ENCODE data around the gene HYLS1.

Gene HYLS1

GRCh38 chr11:125886997-125887372 is 483 bp upstream of the HYLS1 start:
- TF ChIP-seq PKNOX1 (IDR thresholded peaks at IDR 0.05) (no peak), ZNF384 (IDR thresholded peaks at IDR 0.05) (no peak), L3MBTL2 (conservative IDR thresholded peaks at IDR 0.05) (no peak), CTBP1 (IDR thresholded peaks at IDR 0.05; ENCODE audit: borderline replicate concordance) (no peak), ELF4 (IDR thresholded peaks at IDR 0.05) (no peak), FOXA1 (IDR thresholded peaks at IDR 0.05) (no peak), FOXM1 (IDR thresholded peaks at IDR 0.05; ENCODE audit: borderline replicate concordance) (no peak), FOXK2 (IDR thresholded peaks at IDR 0.05) (no peak), SP1 (IDR thresholded peaks at IDR 0.05) (no peak), NFRKB (IDR thresholded peaks at IDR 0.05) (no peak), HDGF (IDR thresholded peaks at IDR 0.05; ENCODE audit: borderline replicate concordance) (no peak)
- ChIA-PET CTCF (interaction anchor here (1.2 kb wide), 1 partner anchor 12 kb away, joined by 3 read pairs; no protein-coding TSS in a partner anchor), POLR2A (interaction anchor here (0.8 to 2.1 kb wide), 8 partner anchors 8 to 959 kb away, joined by 3 to 28 read pairs (median 4); partner anchors contain the start of gene PUS3)
- DNase-seq (ENCODE audit: extremely low spot score): no peak

GRCh38 chr11:125890447-125891100 is 3.1 kb downstream of the HYLS1 start:
- TF ChIP-seq L3MBTL2 (conservative IDR thresholded peaks at IDR 0.05) (no peak), ZNF384 (IDR thresholded peaks at IDR 0.05) (no peak), PKNOX1 (IDR thresholded peaks at IDR 0.05) (no peak), BHLHE40 (IDR thresholded peaks at IDR 0.05; ENCODE audit: borderline replicate concordance) (no peak), NFRKB (IDR thresholded peaks at IDR 0.05) (no peak), CTBP1 (IDR thresholded peaks at IDR 0.05; ENCODE audit: borderline replicate concordance) (no peak)
- no peak for DNase-seq (ENCODE audit: extremely low spot score)
- CTCF ChIA-PET: no interaction called here
- POLR2A ChIA-PET: interaction anchor here (1.5 kb wide), 1 partner anchor 13 kb away, joined by 6 read pairs; the partner anchor contains the start of gene PUS3

GRCh38 chr11:125892071-125892470 is 4.6 kb downstream of the HYLS1 start:
- POLR2A ChIA-PET: interaction anchor here (1.1 kb wide), 1 partner anchor 11 kb away, joined by 3 read pairs; the partner anchor contains the start of gene PUS3
- CTCF ChIA-PET: interaction anchor here (0.5 kb wide), 1 partner anchor 23 kb away, joined by 3 read pairs; no protein-coding TSS in a partner anchor

GRCh38 chr11:125892994-125893393 is 5.5 kb downstream of the HYLS1 start:
- ChIA-PET POLR2A (interaction anchor here (1.1 kb wide), 1 partner anchor 10 kb away, joined by 3 read pairs; the partner anchor contains the start of gene PUS3), CTCF (no interaction called here)
- DNase-seq (ENCODE audit: extremely low spot score): no peak
- TF ChIP-seq TARDBP (IDR thresholded peaks at IDR 0.05) (no peak), ARNT (IDR thresholded peaks at IDR 0.05) (no peak), SP1 (IDR thresholded peaks at IDR 0.05) (no peak), FOXK2 (IDR thresholded peaks at IDR 0.05) (no peak), NFRKB (IDR thresholded peaks at IDR 0.05) (no peak), HDGF (IDR thresholded peaks at IDR 0.05; ENCODE audit: borderline replicate concordance) (no peak), ELF4 (IDR thresholded peaks at IDR 0.05) (no peak), ZNF384 (IDR thresholded peaks at IDR 0.05) (no peak), CTBP1 (IDR thresholded peaks at IDR 0.05; ENCODE audit: borderline replicate concordance) (no peak), LEF1 (IDR thresholded peaks at IDR 0.05; ENCODE audit: borderline replicate concordance) (no peak), L3MBTL2 (conservative IDR thresholded peaks at IDR 0.05) (no peak), SUZ12 (IDR thresholded peaks at IDR 0.05) (no peak), FOXA1 (IDR thresholded peaks at IDR 0.05) (no peak), BHLHE40 (IDR thresholded peaks at IDR 0.05; ENCODE audit: borderline replicate concordance) (no peak), PKNOX1 (IDR thresholded peaks at IDR 0.05) (no peak), FOXM1 (IDR thresholded peaks at IDR 0.05; ENCODE audit: borderline replicate concordance) (no peak)

More at GRCh38 chr11:125892071-125892470, 4.6 kb downstream of the HYLS1 start:
- DNase-seq (ENCODE audit: extremely low spot score): no peak
- TF ChIP-seq FOXM1 (IDR thresholded peaks at IDR 0.05; ENCODE audit: borderline replicate concordance) (no peak), NFRKB (IDR thresholded peaks at IDR 0.05) (no peak), FOXA1 (IDR thresholded peaks at IDR 0.05) (no peak), L3MBTL2 (conservative IDR thresholded peaks at IDR 0.05) (no peak), HDGF (IDR thresholded peaks at IDR 0.05; ENCODE audit: borderline replicate concordance) (no peak), CTBP1 (IDR thresholded peaks at IDR 0.05; ENCODE audit: borderline replicate concordance) (no peak), PKNOX1 (IDR thresholded peaks at IDR 0.05) (no peak), SUZ12 (IDR thresholded peaks at IDR 0.05) (no peak), LEF1 (IDR thresholded peaks at IDR 0.05; ENCODE audit: borderline replicate concordance) (no peak), ARNT (IDR thresholded peaks at IDR 0.05) (no peak), SP1 (IDR thresholded peaks at IDR 0.05) (no peak), TARDBP (IDR thresholded peaks at IDR 0.05) (no peak), FOXK2 (IDR thresholded peaks at IDR 0.05) (no peak), ZNF384 (IDR thresholded peaks at IDR 0.05) (no peak), BHLHE40 (IDR thresholded peaks at IDR 0.05; ENCODE audit: borderline replicate concordance) (no peak), ELF4 (IDR thresholded peaks at IDR 0.05) (no peak)

GRCh38 chr11:125901872-125902271 is 14.4 kb downstream of the HYLS1 start:
- DNase-seq (ENCODE audit: extremely low spot score): no peak
- POLR2A ChIA-PET: interaction anchor here (2.0 kb wide), 1 partner anchor 14 kb away, joined by 27 read pairs; the partner anchor contains the start of gene HYLS1
- CTCF ChIA-PET: no interaction called here
- no peak for TF ChIP-seq ARNT (IDR thresholded peaks at IDR 0.05)
- no peak for TF ChIP-seq HDGF (IDR thresholded peaks at IDR 0.05; ENCODE audit: borderline replicate concordance)
- no peak for TF ChIP-seq FOXM1 (IDR thresholded peaks at IDR 0.05; ENCODE audit: borderline replicate concordance)
- no peak for TF ChIP-seq FOXA1 (IDR thresholded peaks at IDR 0.05)
- TF ChIP-seq L3MBTL2 (conservative IDR thresholded peaks at IDR 0.05): no peak
- TF ChIP-seq CTBP1 (IDR thresholded peaks at IDR 0.05; ENCODE audit: borderline replicate concordance): no peak

Measured in HEK293T (cell line).